ENCODE data around the gene RTP5.
"Not testable (repeated sequence)": the region's sequence is repeated elsewhere in the genome, so short reads cannot be mapped to it uniquely, and the experiment has no call there.

Gene RTP5

DNA sequence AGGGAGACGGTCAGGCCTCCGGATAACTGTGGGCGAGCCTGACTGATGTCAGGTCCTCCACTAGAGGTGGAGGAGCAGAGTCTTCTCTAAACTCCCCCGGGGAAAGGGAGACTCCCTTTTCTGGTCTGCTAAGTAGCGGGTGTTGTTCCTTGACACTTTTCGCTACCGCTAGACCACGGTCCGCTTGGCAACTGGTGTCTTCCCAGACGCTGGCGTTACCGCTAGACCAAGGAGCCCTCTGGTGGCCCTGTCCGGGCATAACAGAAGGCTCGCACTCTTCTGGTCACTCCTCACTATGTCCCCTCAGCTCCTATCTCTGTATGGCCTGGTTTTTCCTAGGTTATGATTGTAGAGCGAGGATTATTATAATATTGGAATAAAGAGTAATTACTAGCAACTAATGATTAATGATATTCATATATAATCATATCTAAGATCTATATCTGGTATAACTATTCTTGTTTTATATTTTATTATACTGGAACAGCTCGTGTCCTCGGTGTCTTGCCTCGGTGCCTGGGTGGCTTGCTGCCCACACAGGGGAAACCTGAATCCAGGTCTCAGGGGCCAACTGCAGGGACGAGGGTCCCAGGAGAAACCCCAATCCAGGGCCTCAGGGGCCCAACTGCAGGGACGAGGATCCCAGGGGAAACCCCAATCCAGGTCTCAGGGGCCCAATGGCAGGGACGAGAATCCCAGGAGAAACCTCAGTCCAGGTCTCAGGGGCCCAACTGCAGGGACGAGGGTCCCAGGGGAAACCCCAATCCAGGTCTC is 6.4 kb downstream of the RTP5 start:
- H3K27ac ChIP-seq (ENCODE audit: poor library complexity, severe bottlenecking); H3K27me3 ChIP-seq (ENCODE audit: insufficient read depth, poor library complexity, severe bottlenecking); DNase-seq (ENCODE audit: low spot score); H3K36me3 ChIP-seq (ENCODE audit: low read depth); ATAC-seq (ENCODE audit: low read depth); H3K4me1 ChIP-seq (ENCODE audit: insufficient read depth, poor library complexity, severe bottlenecking); H3K9me3 ChIP-seq (ENCODE audit: severe bottlenecking); H3K4me3 ChIP-seq (ENCODE audit: severe bottlenecking): not testable (repeated sequence)
- TF ChIP-seq, protein P1, sequence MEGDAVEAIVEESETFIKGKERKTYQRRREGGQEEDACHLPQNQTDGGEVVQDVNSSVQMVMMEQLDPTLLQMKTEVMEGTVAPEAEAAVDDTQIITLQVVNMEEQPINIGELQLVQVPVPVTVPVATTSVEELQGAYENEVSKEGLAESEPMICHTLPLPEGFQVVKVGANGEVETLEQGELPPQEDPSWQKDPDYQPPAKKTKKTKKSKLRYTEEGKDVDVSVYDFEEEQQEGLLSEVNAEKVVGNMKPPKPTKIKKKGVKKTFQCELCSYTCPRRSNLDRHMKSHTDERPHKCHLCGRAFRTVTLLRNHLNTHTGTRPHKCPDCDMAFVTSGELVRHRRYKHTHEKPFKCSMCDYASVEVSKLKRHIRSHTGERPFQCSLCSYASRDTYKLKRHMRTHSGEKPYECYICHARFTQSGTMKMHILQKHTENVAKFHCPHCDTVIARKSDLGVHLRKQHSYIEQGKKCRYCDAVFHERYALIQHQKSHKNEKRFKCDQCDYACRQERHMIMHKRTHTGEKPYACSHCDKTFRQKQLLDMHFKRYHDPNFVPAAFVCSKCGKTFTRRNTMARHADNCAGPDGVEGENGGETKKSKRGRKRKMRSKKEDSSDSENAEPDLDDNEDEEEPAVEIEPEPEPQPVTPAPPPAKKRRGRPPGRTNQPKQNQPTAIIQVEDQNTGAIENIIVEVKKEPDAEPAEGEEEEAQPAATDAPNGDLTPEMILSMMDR (IDR thresholded peaks at IDR 0.05; ENCODE audit: poor library complexity, severe bottlenecking): peak; percentile 50

DNA sequence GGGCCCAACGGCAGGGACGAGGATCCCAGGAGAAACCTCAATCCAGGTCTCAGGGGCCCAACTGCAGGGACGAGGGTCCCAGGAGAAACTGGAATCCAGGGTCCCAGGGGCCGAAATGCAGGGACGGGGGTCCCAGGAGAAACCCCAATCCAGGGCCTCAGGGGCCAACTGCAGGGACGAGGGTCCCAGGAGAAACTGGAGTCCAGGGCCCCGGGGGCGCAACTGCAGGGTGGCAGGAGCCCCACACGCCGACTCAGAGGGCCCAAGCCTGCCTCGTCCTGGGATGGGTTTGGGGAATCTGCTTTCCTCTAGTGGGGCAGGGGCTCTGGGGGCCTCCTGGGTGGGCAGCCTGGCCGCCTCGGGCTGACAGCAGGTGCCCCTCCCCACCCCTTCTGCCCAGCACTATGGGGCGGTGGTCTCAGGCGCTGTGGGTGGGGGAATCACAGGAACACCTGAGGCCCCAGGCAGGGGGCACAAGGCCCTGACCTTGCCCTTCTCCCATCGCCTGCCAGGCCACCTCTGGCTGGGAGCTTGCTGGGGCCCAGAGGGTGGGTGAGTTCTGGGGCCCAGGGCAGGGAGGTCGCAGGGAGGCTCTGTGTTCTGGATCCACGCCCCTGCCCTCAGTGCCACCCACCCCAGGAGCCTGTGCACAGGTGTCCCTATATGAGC is 7.1 kb downstream of the RTP5 start:
- H3K9me3 ChIP-seq (ENCODE audit: severe bottlenecking): no peaks in the 10 kb centered on the region
- no peak for ATAC-seq (ENCODE audit: low read depth)
- no peak overlapping the region for H3K4me3 ChIP-seq (ENCODE audit: severe bottlenecking)
- TF ChIP-seq, protein P1 (IDR thresholded peaks at IDR 0.05; ENCODE audit: poor library complexity, severe bottlenecking): no peak
- no peaks in the 10 kb centered on the region for H3K36me3 ChIP-seq (ENCODE audit: low read depth)
- H3K27ac ChIP-seq (ENCODE audit: poor library complexity, severe bottlenecking): no peak overlapping the region
- DNase-seq (ENCODE audit: low spot score): no peak
- H3K4me1 ChIP-seq (ENCODE audit: insufficient read depth, poor library complexity, severe bottlenecking): no peaks in the 10 kb centered on the region
- no peaks in the 10 kb centered on the region for H3K27me3 ChIP-seq (ENCODE audit: insufficient read depth, poor library complexity, severe bottlenecking)

DNA sequence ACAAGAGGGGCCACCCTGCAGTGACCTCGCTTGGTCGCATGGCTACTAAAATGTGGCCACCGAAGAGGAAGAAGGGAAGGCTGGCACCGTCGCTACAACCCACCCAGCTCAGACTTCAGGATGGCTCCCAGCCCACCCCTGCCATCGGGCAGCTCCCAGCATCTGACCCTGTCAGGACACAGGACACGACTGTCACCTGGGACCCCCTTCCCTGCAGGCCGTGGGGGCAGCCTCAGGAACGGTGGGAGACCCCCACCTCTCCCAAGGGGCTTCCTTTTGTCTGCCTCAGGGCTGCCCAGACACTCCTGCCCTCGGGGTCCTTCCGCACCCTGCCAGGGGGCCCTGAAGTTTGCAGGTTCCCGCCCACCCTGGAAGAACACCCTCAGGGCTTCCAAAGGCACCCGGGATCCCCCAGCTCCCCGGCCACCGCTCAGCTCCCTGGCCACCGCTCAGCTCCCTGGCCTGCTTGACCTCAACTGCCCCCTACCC is 7.7 kb downstream of the RTP5 start:
- Histone ChIP-seq H3K36me3 (ENCODE audit: low read depth) (no peaks in the 10 kb centered on the region), H3K27me3 (ENCODE audit: insufficient read depth, poor library complexity, severe bottlenecking) (no peaks in the 10 kb centered on the region), H3K4me1 (ENCODE audit: insufficient read depth, poor library complexity, severe bottlenecking) (no peaks in the 10 kb centered on the region), H3K27ac (ENCODE audit: poor library complexity, severe bottlenecking) (no peak overlapping the region), H3K4me3 (ENCODE audit: severe bottlenecking) (no peak overlapping the region), H3K9me3 (ENCODE audit: severe bottlenecking) (no peaks in the 10 kb centered on the region)
- DNase-seq (ENCODE audit: low spot score) (no peak), ATAC-seq (ENCODE audit: low read depth) (no peak)
- TF ChIP-seq, protein P1 (IDR thresholded peaks at IDR 0.05; ENCODE audit: poor library complexity, severe bottlenecking): no peak

DNA sequence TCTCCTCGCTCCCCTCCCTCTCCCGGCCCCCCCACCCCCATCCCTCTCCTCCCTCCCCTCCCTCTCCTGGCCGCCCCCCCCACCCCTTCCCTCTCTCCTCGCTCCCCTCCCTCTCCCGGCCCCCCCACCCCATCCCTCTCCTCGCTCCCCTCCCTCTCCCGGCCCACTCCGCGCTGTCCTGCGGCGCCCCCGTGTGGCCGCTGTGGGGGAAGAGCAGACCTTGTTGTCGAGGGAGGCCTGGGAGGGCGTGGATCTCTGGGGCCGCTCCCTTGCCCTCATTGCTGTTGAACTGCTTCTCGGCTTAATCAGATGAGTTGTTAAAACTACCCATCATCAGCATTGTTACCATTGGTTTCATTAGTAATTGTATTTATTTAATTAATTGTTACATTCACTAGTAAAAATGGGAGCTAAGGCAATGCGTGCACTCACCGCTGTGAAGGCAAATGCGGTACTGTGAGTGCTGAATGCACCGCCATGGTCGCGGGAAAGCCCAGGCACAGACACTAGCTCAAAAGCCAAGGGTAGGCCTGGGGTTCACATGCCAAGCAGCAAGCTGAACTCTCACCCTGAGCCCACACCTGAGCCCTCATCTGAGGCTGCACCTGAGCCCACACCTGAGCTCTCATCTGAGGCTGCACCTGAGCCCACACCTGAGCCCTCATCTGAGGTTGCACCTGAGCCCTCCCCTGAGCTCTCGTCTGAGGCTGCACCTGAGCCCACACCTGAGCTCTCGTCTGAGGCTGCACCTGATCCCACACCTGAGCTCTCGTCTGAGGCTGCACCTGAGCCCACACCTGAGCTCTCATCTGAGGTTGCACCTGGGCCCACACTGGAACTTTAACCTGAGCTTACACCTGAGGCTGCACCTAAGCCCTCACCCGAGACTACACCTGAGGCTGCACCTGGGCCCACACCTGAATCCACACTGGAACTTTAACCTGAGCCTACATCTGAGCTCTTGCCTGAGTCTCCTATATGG is 8.8 kb downstream of the RTP5 start:
- no peak overlapping the region for H3K27ac ChIP-seq (ENCODE audit: poor library complexity, severe bottlenecking)
- no peak for DNase-seq (ENCODE audit: low spot score)
- no peaks in the 10 kb centered on the region for H3K9me3 ChIP-seq (ENCODE audit: severe bottlenecking)
- peak; percentile 48; the same call in 2 of the 3 replicates for ATAC-seq (ENCODE audit: low read depth)
- no peaks in the 10 kb centered on the region for H3K36me3 ChIP-seq (ENCODE audit: low read depth)
- H3K27me3 ChIP-seq (ENCODE audit: insufficient read depth, poor library complexity, severe bottlenecking): no peaks in the 10 kb centered on the region
- no peaks in the 10 kb centered on the region for H3K4me1 ChIP-seq (ENCODE audit: insufficient read depth, poor library complexity, severe bottlenecking)
- H3K4me3 ChIP-seq (ENCODE audit: severe bottlenecking): no peak overlapping the region
- TF ChIP-seq, protein P1 (IDR thresholded peaks at IDR 0.05; ENCODE audit: poor library complexity, severe bottlenecking): peak; percentile 63

Measured in RWPE2 (cell line).